IMR-90 (cell line): ENCODE data around the gene REPIN1. TPM values are rescaled to one million over a fixed set of nuclear protein-coding genes. Genes with fewer than 3 reads are reported as not detected.

ENCODE experiments used
- ATAC-seq: fragments of 200-7000 bp; cut with Tn5 transposase; 2 replicates; pipeline ENCODE4 v1.9.1; 2020; ENCODE audit warnings: low read depth, mild to moderate bottlenecking, moderate library complexity
- BruUV-seq: library from RNA; stranded (reverse); fragments of 400-500 nt; replicated peaks from 2 replicates; lab custom pipeline; 2021; lab: Mats Ljungman, UMichigan
- CTCF ChIA-PET: fragments of 300-600 bp; formaldehyde crosslinking; extraction: SDS; loops from one replicate; lab custom pipeline; 2021; ENCODE audit warnings: antibody characterized with exemption; lab: Yijun Ruan, JAX
- POLR2A ChIA-PET: fragments of 300-600 bp; sonication (Branson Sonifier 250); formaldehyde crosslinking; loops from one replicate; lab custom pipeline; 2022; ENCODE audit warnings: antibody characterized with exemption; ENCODE audit not compliant: unreplicated experiment; lab: Charles Lee
- DNase-seq: peaks from one replicate; pipeline ENCODE4 v3.0.0; 2013
- H2AFZ ChIP-seq: replicated peaks from 2 replicates; pipeline ENCODE3; 2013; ENCODE audit warnings: low read length, mild to moderate bottlenecking; ENCODE audit not compliant: poor library complexity
- H2AK5ac ChIP-seq: 2 replicates; pipeline ENCODE4 v1.6.1; 2013; ENCODE audit warnings: low read depth, low read length, inconsistent platforms
- H2AK9ac ChIP-seq: replicated peaks from 2 replicates; pipeline ENCODE3; 2013; ENCODE audit warnings: mild to moderate bottlenecking, low read depth, low read length, moderate library complexity; ENCODE audit not compliant: poor library complexity
- H2BK120ac ChIP-seq: 2 replicates; pipeline ENCODE4 v1.6.1; 2013; ENCODE audit warnings: low read depth, low read length, inconsistent platforms
- H2BK15ac ChIP-seq: 3 replicates; pipeline ENCODE4 v1.6.1; 2013; ENCODE audit warnings: low read depth, low read length, inconsistent platforms
- H2BK20ac ChIP-seq: 2 replicates; pipeline ENCODE4 v1.6.1; 2013; ENCODE audit warnings: low read depth, mild to moderate bottlenecking, inconsistent platforms, low read length, moderate library complexity
- H2BK5ac ChIP-seq: 2 replicates; pipeline ENCODE4 v1.6.1; 2013; ENCODE audit warnings: mild to moderate bottlenecking, low read depth, low read length, inconsistent platforms; ENCODE audit not compliant: poor library complexity, severe bottlenecking
- H3K14ac ChIP-seq: replicated peaks from 2 replicates; pipeline ENCODE4 v1.6.1; 2013; ENCODE audit warnings: low read depth, low read length, inconsistent platforms
- H3K18ac ChIP-seq: 2 replicates; pipeline ENCODE4 v1.6.1; 2013; ENCODE audit warnings: low read depth, low read length, control low read depth
- H3K23ac ChIP-seq: 2 replicates; pipeline ENCODE4 v1.6.1; 2013; ENCODE audit warnings: low read depth, low read length, inconsistent platforms
- H3K27ac ChIP-seq: 2 replicates; pipeline ENCODE4 v1.5.1; 2013; ENCODE audit warnings: mild to moderate bottlenecking, control low read depth, low read length; ENCODE audit not compliant: insufficient read depth
- H3K27me3 ChIP-seq: 2 replicates; pipeline ENCODE4 v1.6.1; 2013; ENCODE audit warnings: low read length; ENCODE audit not compliant: control insufficient read depth, insufficient read depth
- H3K36me3 ChIP-seq: 2 replicates; pipeline ENCODE4 v1.6.1; 2013; ENCODE audit warnings: low read length, mixed read lengths; ENCODE audit not compliant: control insufficient read depth, insufficient read depth
- H3K4ac ChIP-seq: 2 replicates; pipeline ENCODE4 v1.6.1; 2013; ENCODE audit warnings: low read depth, low read length, inconsistent platforms
- H3K4me1 ChIP-seq: 2 replicates; pipeline ENCODE4 v1.6.1; 2013; ENCODE audit warnings: low read length, mixed read lengths; ENCODE audit not compliant: control insufficient read depth, insufficient read depth
- H3K4me2 ChIP-seq: 2 replicates; pipeline ENCODE4 v1.6.1; 2013; ENCODE audit warnings: low read depth, mild to moderate bottlenecking, control low read depth, low read length, moderate library complexity
- H3K4me3 ChIP-seq: 2 replicates; pipeline ENCODE4 v1.5.1; 2013; ENCODE audit warnings: low read depth, mild to moderate bottlenecking, control low read depth, low read length, moderate library complexity; ENCODE audit not compliant: insufficient read depth
- H3K56ac ChIP-seq: 2 replicates; pipeline ENCODE4 v1.6.1; 2013; ENCODE audit warnings: low read length, inconsistent platforms; ENCODE audit not compliant: insufficient read depth; ENCODE audit errors: extremely low read depth
- H3K79me1 ChIP-seq, 2 experiments: 2 replicates each; pipeline ENCODE4 v1.6.1; 2013; ENCODE audit warnings: low read length in 2 of 2, inconsistent platforms in 1 of 2, low read depth in 1 of 2
- H3K9ac ChIP-seq: 2 replicates; pipeline ENCODE4 v1.6.1; 2013; ENCODE audit warnings: low read depth, low read length, control low read depth
- H3K9me1 ChIP-seq: 2 replicates; pipeline ENCODE4 v1.6.1; 2013; ENCODE audit warnings: low read length, inconsistent platforms; ENCODE audit not compliant: insufficient read depth
- H3K9me3 ChIP-seq: 2 replicates; pipeline ENCODE4 v1.6.1; 2013; ENCODE audit warnings: low read length; ENCODE audit not compliant: control insufficient read depth, insufficient read depth
- H4K20me1 ChIP-seq: 2 replicates; pipeline ENCODE4 v1.6.1; 2013; ENCODE audit warnings: low read length, inconsistent platforms; ENCODE audit not compliant: insufficient read depth
- H4K5ac ChIP-seq: 2 replicates; pipeline ENCODE4 v1.6.1; 2013; ENCODE audit warnings: mild to moderate bottlenecking, low read depth, low read length, control low read depth
- H4K8ac ChIP-seq, 2 experiments: 2 replicates each; pipeline ENCODE4 v1.6.1; 2013; ENCODE audit warnings: low read depth in 2 of 2, low read length in 2 of 2, control low read depth in 1 of 2, inconsistent platforms in 1 of 2
- H4K91ac ChIP-seq: 2 replicates; pipeline ENCODE4 v1.6.1; 2013; ENCODE audit warnings: low read depth, low read length, inconsistent platforms; ENCODE audit not compliant: insufficient read depth
- BHLHE40 ChIP-seq: fragments of 150-350 bp; IDR thresholded peaks from 2 replicates; pipeline ENCODE4 v1.6.1; 2016; ENCODE audit warnings: mild to moderate bottlenecking, low read depth, low read length
- CEBPB ChIP-seq: IDR thresholded peaks from 2 replicates; pipeline ENCODE4 v1.6.1; 2012; ENCODE audit warnings: low read depth, low read length, improper control_type of control experiment
- FOS ChIP-seq: fragments of 150-350 bp; IDR thresholded peaks from 2 replicates; pipeline ENCODE4 v1.6.1; 2016; ENCODE audit warnings: low read depth, low read length
- MAFK ChIP-seq: IDR thresholded peaks from 2 replicates; pipeline ENCODE4 v1.6.1; 2012; ENCODE audit warnings: low read depth, low read length, improper control_type of control experiment
- MAZ ChIP-seq: IDR thresholded peaks from 2 replicates; pipeline ENCODE4 v1.6.1; 2012; ENCODE audit warnings: low read depth, mild to moderate bottlenecking, low read length, improper control_type of control experiment, moderate library complexity, borderline replicate concordance
- MXI1 ChIP-seq: IDR thresholded peaks from 2 replicates; pipeline ENCODE4 v1.6.1; 2012; ENCODE audit warnings: low read depth, mild to moderate bottlenecking, low read length, moderate library complexity, borderline replicate concordance
- NFE2L2 ChIP-seq: fragments of 150-350 bp; IDR thresholded peaks from 2 replicates; pipeline ENCODE4 v1.6.1; 2016; ENCODE audit warnings: low read depth, mild to moderate bottlenecking, low read length
- POLR2A ChIP-seq: IDR thresholded peaks from 2 replicates; pipeline ENCODE4 v1.6.1; 2012; ENCODE audit warnings: mild to moderate bottlenecking, low read depth, low read length
- RAD21 ChIP-seq: IDR thresholded peaks from 2 replicates; pipeline ENCODE4 v1.6.1; 2012; ENCODE audit warnings: low read length, improper control_type of control experiment
- RCOR1 ChIP-seq: IDR thresholded peaks from 2 replicates; pipeline ENCODE4 v1.6.1; 2012; ENCODE audit warnings: mild to moderate bottlenecking, low read length, improper control_type of control experiment; ENCODE audit not compliant: insufficient replicate concordance
- RFX5 ChIP-seq: IDR thresholded peaks from 2 replicates; pipeline ENCODE4 v1.8.0; 2012; ENCODE audit warnings: low read depth, mild to moderate bottlenecking, low read length, moderate library complexity
- SMC3 ChIP-seq: fragments of 150-350 bp; IDR thresholded peaks from 2 replicates; pipeline ENCODE4 v1.6.1; 2016; ENCODE audit warnings: low read depth, mild to moderate bottlenecking, antibody characterized with exemption, low read length, moderate library complexity
- WGBS, 2 experiments: methylation state at CpG; one replicate each; pipeline versions ENCODE4 v1.1.5 to v1.1.7; 2013; ENCODE audit warnings: missing lambda C conversion rate in 2 of 2; ENCODE audit not compliant: insufficient read length in 1 of 2; ENCODE audit errors: extremely low coverage in 2 of 2; 5-methylcytosine and 5-hydroxymethylcytosine counted together
- dilution Hi-C: fragments of 300-500 bp; cut with HindIII; formaldehyde crosslinking; loops from one replicate; pipeline ENCODE4 v1.14.3; 2018; ENCODE audit warnings: low sequenced_read_pairs; ENCODE audit not compliant: unreplicated experiment
- in situ Hi-C: fragments of 300-500 bp; cut with MboI; formaldehyde crosslinking; loops from 3 replicates; pipeline ENCODE4 v1.14.3; 2019; ENCODE audit warnings: low sequenced_read_pairs, inconsistent platforms, mixed read lengths
- intact Hi-C: fragments of 100-400 bp; cut with micrococcal nuclease; formaldehyde crosslinking; loops from 2 replicates; pipeline ENCODE4 v1.10.0; 2022
- polyA plus RNA-seq, 3 experiments: library from polyadenylated mRNA; depleted of rRNA; stranded (reverse); fragments of >200 nt; gene quantifications; 2 replicates each; pipeline ENCODE4 v1.2.3, GENCODE V29; 2012; ENCODE audit warnings: low replicate concordance in 1 of 3
- total RNA-seq: library from RNA; depleted of rRNA; stranded (reverse); fragments of >200 nt; gene quantifications from 2 replicates; pipeline ENCODE4 v1.2.3, GENCODE V29; 2012
- TF ChIP-seq, protein P1 (sequence below): fragments of 150-350 bp; IDR thresholded peaks from 2 replicates; pipeline ENCODE4 v1.6.1; 2016; ENCODE audit warnings: low read depth, mild to moderate bottlenecking, low read length, moderate library complexity, borderline replicate concordance
- TF ChIP-seq, protein P2 (sequence below): conservative IDR thresholded peaks from 2 replicates; pipeline ENCODE4 v1.5.1; 2012; ENCODE audit warnings: mild to moderate bottlenecking, low read depth, low read length, improper control_type of control experiment
- TF ChIP-seq, protein P3 (sequence below): fragments of 150-350 bp; IDR thresholded peaks from 2 replicates; pipeline ENCODE4 v1.6.1; 2017; ENCODE audit warnings: mild to moderate bottlenecking, antibody characterized with exemption, low read length, low read depth

REPIN1 gene
- total and polyA plus RNA-seq, 2 of the 4 experiments (the other 2 are of a cell fraction): 19.4 to 50.6 TPM

DNA sequence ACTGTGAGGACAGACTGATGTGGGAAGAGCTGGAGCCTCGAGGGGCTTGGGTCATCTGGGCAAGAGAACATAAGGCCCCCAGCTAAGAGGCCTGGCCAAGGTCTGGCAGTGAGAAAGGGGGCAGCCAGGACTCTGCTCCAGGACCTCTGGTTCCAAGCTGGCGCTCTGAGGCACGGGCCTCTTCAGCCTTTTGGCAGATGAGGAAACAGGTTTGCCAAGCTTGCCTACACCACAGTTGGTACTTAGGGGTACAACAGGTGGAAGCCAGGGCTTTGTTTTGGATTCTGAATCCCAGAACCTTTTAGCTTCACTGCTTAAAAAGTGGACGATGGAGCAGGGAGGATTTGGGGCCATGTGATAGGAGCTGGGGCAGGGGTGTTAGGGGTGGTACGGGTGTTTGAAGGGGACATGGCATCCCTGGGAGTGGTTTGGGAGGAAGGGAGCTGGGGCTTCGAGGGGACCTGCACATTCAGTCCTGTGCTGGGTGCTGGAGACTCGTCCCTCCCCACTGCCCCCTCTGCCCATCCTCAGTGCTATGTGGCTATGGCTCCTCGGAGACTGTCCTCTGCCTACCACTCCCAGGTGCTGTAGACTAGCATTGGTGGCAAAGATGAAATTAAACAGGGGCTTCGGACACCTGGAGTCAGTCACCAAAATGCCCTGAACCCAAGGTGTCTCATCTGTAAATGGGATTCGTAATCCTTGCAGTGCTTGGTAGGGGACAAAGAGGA, 40.8 kb downstream of the REPIN1 start:
- no peak overlapping the region for H2BK20ac ChIP-seq
- ChIA-PET POLR2A (no interaction called here), CTCF (interaction anchor here (0.6 kb wide), 1 partner anchor 51 kb away, joined by 6 read pairs; no protein-coding TSS in a partner anchor)
- no CpG with 5 or more reads among the region's 10 CpGs for WGBS, 2 experiments
- H4K5ac ChIP-seq: no peak overlapping the region
- ATAC-seq (no peak), DNase-seq (no peak)
- H3K4ac ChIP-seq: no peak overlapping the region
- no peak overlapping the region for H2BK15ac ChIP-seq
- H3K9me1 ChIP-seq: peaks cover 13% of the 10 kb centered on the region
- no peak overlapping the region for H3K14ac ChIP-seq
- H3K9me3 ChIP-seq: no peaks in the 10 kb centered on the region
- no peaks in the 10 kb centered on the region for H3K27me3 ChIP-seq
- no peak overlapping the region for H3K9ac ChIP-seq
- H4K8ac ChIP-seq: no peak overlapping the region
- no peaks in the 10 kb centered on the region; the same call in 1 of the 2 replicates for H4K20me1 ChIP-seq
- no peak overlapping the region for H3K27ac ChIP-seq
- no TSS peak for BruUV-seq
- no peak overlapping the region for H2AK5ac ChIP-seq
- H3K4me3 ChIP-seq: no peak overlapping the region
- no peak overlapping the region for H2BK5ac ChIP-seq
- H3K4me2 ChIP-seq: no peak overlapping the region
- no peak overlapping the region for H2BK120ac ChIP-seq
- H2AFZ ChIP-seq: no peak overlapping the region
- in situ Hi-C loops: loop anchor here (25.0 kb wide), 2 partner anchors 547 to 578 kb away; partner anchors contain the start of genes ATP6V0E2, KCNH2 and NOS3
- intact Hi-C loops: no loop called here
- dilution Hi-C loops: no loop called here
- H3K23ac ChIP-seq: no peak overlapping the region
- no peak overlapping the region for H3K56ac ChIP-seq
- peaks cover 13% of the 10 kb centered on the region for H3K4me1 ChIP-seq
- no peak overlapping the region for H2AK9ac ChIP-seq
- H3K79me1 ChIP-seq: peaks cover 0 to 17% of the 10 kb centered on the region in 2 experiments; a peak in 3 of 4 replicates
- no peak overlapping the region for H4K91ac ChIP-seq
- no peaks in the 10 kb centered on the region; the same call in 1 of the 2 replicates for H3K36me3 ChIP-seq
- H3K18ac ChIP-seq: no peak overlapping the region
- no peak for TF ChIP-seq MAFK
- TF ChIP-seq FOS: no peak
- no peak for TF ChIP-seq RAD21
- no peak for TF ChIP-seq RFX5
- TF ChIP-seq, protein P1, sequence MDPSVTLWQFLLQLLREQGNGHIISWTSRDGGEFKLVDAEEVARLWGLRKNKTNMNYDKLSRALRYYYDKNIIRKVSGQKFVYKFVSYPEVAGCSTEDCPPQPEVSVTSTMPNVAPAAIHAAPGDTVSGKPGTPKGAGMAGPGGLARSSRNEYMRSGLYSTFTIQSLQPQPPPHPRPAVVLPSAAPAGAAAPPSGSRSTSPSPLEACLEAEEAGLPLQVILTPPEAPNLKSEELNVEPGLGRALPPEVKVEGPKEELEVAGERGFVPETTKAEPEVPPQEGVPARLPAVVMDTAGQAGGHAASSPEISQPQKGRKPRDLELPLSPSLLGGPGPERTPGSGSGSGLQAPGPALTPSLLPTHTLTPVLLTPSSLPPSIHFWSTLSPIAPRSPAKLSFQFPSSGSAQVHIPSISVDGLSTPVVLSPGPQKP: no peak
- TF ChIP-seq MAZ: no peak
- no peak for TF ChIP-seq RCOR1
- TF ChIP-seq, protein P2, sequence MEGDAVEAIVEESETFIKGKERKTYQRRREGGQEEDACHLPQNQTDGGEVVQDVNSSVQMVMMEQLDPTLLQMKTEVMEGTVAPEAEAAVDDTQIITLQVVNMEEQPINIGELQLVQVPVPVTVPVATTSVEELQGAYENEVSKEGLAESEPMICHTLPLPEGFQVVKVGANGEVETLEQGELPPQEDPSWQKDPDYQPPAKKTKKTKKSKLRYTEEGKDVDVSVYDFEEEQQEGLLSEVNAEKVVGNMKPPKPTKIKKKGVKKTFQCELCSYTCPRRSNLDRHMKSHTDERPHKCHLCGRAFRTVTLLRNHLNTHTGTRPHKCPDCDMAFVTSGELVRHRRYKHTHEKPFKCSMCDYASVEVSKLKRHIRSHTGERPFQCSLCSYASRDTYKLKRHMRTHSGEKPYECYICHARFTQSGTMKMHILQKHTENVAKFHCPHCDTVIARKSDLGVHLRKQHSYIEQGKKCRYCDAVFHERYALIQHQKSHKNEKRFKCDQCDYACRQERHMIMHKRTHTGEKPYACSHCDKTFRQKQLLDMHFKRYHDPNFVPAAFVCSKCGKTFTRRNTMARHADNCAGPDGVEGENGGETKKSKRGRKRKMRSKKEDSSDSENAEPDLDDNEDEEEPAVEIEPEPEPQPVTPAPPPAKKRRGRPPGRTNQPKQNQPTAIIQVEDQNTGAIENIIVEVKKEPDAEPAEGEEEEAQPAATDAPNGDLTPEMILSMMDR: no peak
- no peak for TF ChIP-seq CEBPB
- no peak for TF ChIP-seq MXI1
- TF ChIP-seq POLR2A: no peak
- TF ChIP-seq, protein P3, sequence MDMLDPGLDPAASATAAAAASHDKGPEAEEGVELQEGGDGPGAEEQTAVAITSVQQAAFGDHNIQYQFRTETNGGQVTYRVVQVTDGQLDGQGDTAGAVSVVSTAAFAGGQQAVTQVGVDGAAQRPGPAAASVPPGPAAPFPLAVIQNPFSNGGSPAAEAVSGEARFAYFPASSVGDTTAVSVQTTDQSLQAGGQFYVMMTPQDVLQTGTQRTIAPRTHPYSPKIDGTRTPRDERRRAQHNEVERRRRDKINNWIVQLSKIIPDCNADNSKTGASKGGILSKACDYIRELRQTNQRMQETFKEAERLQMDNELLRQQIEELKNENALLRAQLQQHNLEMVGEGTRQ: no peak
- TF ChIP-seq NFE2L2: no peak
- TF ChIP-seq BHLHE40: no peak
- TF ChIP-seq SMC3: no peak
